GM12878 (cell line): ENCODE results near the gene DOP1A.

Experiments
- YY1 ChIP-seq: IDR thresholded peaks from 2 replicates; pipeline ENCODE4 v1.6.1; 2011; ENCODE audit warnings: low read depth, mild to moderate bottlenecking, low read length
- TF ChIP-seq, protein P1 (sequence below): IDR thresholded peaks from 2 replicates; pipeline ENCODE4 v1.6.1; 2012; ENCODE audit warnings: low read length, inconsistent platforms

DNA sequence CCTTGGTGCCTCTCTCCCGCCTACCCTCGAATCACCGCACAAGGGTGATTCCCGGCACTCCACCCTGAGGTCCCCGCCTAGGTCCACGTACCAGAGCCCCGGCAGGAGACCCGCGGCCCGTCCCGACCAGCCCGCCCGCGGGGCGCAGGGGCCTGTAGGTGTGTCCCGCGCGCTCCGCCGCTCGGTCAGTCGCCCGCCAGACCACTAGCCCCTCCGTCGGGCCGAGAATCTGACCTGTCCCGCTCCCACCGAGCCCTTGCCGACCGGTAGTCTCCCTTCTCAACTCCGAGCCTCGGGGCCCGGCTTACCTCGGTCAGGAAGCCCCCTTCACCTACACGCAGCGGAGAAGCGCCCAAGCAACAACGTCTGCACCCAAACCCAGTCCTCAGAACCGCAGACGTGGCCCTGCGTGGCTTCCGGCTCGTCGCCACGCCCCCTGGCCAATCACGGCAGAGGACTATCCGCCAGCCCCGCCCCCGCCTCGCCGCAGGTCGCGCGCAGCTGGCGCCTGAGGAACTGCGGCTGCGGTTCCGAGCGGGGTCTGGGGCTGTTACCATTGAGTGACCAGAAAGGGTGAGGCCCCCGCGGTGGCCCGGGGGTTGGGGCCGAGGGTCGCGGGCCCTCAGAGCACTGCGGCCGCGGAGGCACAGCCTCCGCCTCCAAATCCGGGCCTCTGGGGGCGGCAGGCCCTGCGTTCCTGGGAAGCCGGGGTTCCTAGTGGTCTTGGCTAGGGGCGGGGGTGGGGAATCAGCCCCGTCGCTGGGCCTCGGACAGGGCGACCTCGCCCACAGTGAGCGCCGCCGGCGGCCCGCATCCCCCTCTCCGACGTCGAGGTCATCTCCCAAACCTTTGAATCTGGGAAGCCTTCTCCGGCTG is 125.6 kb downstream of the DOP1A start, which contains the start of the genes PGM3 and RWDD2A:
- TF ChIP-seq, protein P1, sequence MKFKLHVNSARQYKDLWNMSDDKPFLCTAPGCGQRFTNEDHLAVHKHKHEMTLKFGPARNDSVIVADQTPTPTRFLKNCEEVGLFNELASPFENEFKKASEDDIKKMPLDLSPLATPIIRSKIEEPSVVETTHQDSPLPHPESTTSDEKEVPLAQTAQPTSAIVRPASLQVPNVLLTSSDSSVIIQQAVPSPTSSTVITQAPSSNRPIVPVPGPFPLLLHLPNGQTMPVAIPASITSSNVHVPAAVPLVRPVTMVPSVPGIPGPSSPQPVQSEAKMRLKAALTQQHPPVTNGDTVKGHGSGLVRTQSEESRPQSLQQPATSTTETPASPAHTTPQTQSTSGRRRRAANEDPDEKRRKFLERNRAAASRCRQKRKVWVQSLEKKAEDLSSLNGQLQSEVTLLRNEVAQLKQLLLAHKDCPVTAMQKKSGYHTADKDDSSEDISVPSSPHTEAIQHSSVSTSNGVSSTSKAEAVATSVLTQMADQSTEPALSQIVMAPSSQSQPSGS = no peak
- 0 out of 2 replicates have a peak, but pooled peaks have one; percentile 20 for TF ChIP-seq YY1
